ENCODE results near the gene SARS2.
A peak's percentile ranks its signal among the peaks of the same experiment; 100 is the strongest.
"Not testable (repeated sequence)": the region's sequence is repeated elsewhere in the genome, so short reads cannot be mapped to it uniquely, and the experiment has no call there.

Gene SARS2

GRCh38 chr19:38970664-38971532, 40.3 kb upstream of the SARS2 start:
- FAIRE-seq (no peak), DNase-seq (ENCODE audit: insufficient read length, low spot score) (no peak)
- TF ChIP-seq POLR2A (IDR thresholded peaks at IDR 0.05; ENCODE audit: low read depth, low read length) (no peak), PAX5 (IDR thresholded peaks at IDR 0.05; ENCODE audit: insufficient read depth, low read length, severe bottlenecking) (no peak), POU2F2 (IDR thresholded peaks at IDR 0.05; ENCODE audit: low read depth, low read length) (no peak), TAF1 (IDR thresholded peaks at IDR 0.05; ENCODE audit: low read depth, low read length) (no peak), POLR2AphosphoS5 (IDR thresholded peaks at IDR 0.05; ENCODE audit: low read depth, low read length) (no peak), SPI1 (IDR thresholded peaks at IDR 0.05; ENCODE audit: low read depth, low read length) (no peak)

- not testable (repeated sequence) for DNase-seq (ENCODE audit: insufficient read length, low spot score); FAIRE-seq
Measured at GRCh38 chr19:38966149-38966548, 35.6 kb upstream of the SARS2 start.

GRCh38 chr19:38964738-38965137, 34.2 kb upstream of the SARS2 start:
- DNase-seq (ENCODE audit: insufficient read length, low spot score) (no peak), FAIRE-seq (no peak)
- no peak for TF ChIP-seq POU2F2 (IDR thresholded peaks at IDR 0.05; ENCODE audit: low read depth, low read length)
- no peak for TF ChIP-seq TAF1 (IDR thresholded peaks at IDR 0.05; ENCODE audit: low read depth, low read length)
- TF ChIP-seq PAX5 (IDR thresholded peaks at IDR 0.05; ENCODE audit: insufficient read depth, low read length, severe bottlenecking) = no peak
- TF ChIP-seq POLR2AphosphoS5 (IDR thresholded peaks at IDR 0.05; ENCODE audit: low read depth, low read length) = no peak
- TF ChIP-seq SPI1 (IDR thresholded peaks at IDR 0.05; ENCODE audit: low read depth, low read length) = no peak
- TF ChIP-seq POLR2A (IDR thresholded peaks at IDR 0.05; ENCODE audit: low read depth, low read length) = no peak

GRCh38 chr19:38959618-38960017, 29.1 kb upstream of the SARS2 start:
- no peak for DNase-seq (ENCODE audit: insufficient read length, low spot score)
- no peak for FAIRE-seq
- TF ChIP-seq POU2F2 (IDR thresholded peaks at IDR 0.05; ENCODE audit: low read depth, low read length) = no peak
- no peak for TF ChIP-seq PAX5 (IDR thresholded peaks at IDR 0.05; ENCODE audit: insufficient read depth, low read length, severe bottlenecking)
- no peak for TF ChIP-seq POLR2AphosphoS5 (IDR thresholded peaks at IDR 0.05; ENCODE audit: low read depth, low read length)
- TF ChIP-seq SPI1 (IDR thresholded peaks at IDR 0.05; ENCODE audit: low read depth, low read length) = no peak
- TF ChIP-seq POLR2A (IDR thresholded peaks at IDR 0.05; ENCODE audit: low read depth, low read length) = no peak
- TF ChIP-seq TAF1 (IDR thresholded peaks at IDR 0.05; ENCODE audit: low read depth, low read length) = no peak

GRCh38 chr19:38958301-38958700, 27.7 kb upstream of the SARS2 start:
- FAIRE-seq (no peak), DNase-seq (ENCODE audit: insufficient read length, low spot score) (no peak)
- TF ChIP-seq POLR2A (IDR thresholded peaks at IDR 0.05; ENCODE audit: low read depth, low read length) (no peak), SPI1 (IDR thresholded peaks at IDR 0.05; ENCODE audit: low read depth, low read length) (no peak)

GRCh38 chr19:38956264-38956663, 25.7 kb upstream of the SARS2 start:
- DNase-seq (ENCODE audit: insufficient read length, low spot score) (no peak), FAIRE-seq (no peak)
- TF ChIP-seq SPI1 (IDR thresholded peaks at IDR 0.05; ENCODE audit: low read depth, low read length) (no peak), POLR2A (IDR thresholded peaks at IDR 0.05; ENCODE audit: low read depth, low read length) (no peak), POU2F2 (IDR thresholded peaks at IDR 0.05; ENCODE audit: low read depth, low read length) (no peak), PAX5 (IDR thresholded peaks at IDR 0.05; ENCODE audit: insufficient read depth, low read length, severe bottlenecking) (no peak), POLR2AphosphoS5 (IDR thresholded peaks at IDR 0.05; ENCODE audit: low read depth, low read length) (no peak), TAF1 (IDR thresholded peaks at IDR 0.05; ENCODE audit: low read depth, low read length) (no peak)

- DNase-seq (ENCODE audit: insufficient read length, low spot score) (no peak), FAIRE-seq (no peak)
- TF ChIP-seq PAX5 (IDR thresholded peaks at IDR 0.05; ENCODE audit: insufficient read depth, low read length, severe bottlenecking) (no peak), POLR2AphosphoS5 (IDR thresholded peaks at IDR 0.05; ENCODE audit: low read depth, low read length) (no peak), POU2F2 (IDR thresholded peaks at IDR 0.05; ENCODE audit: low read depth, low read length) (no peak), SPI1 (IDR thresholded peaks at IDR 0.05; ENCODE audit: low read depth, low read length) (no peak)
Measured at GRCh38 chr19:38953677-38954076, 23.1 kb upstream of the SARS2 start.

GRCh38 chr19:38952395-38953165, 22.0 kb upstream of the SARS2 start:
- peak; percentile 49 for DNase-seq (ENCODE audit: insufficient read length, low spot score)
- TF ChIP-seq POU2F2 (IDR thresholded peaks at IDR 0.05; ENCODE audit: low read depth, low read length) (no peak), POLR2A (IDR thresholded peaks at IDR 0.05; ENCODE audit: low read depth, low read length) (no peak), TAF1 (IDR thresholded peaks at IDR 0.05; ENCODE audit: low read depth, low read length) (no peak), PAX5 (IDR thresholded peaks at IDR 0.05; ENCODE audit: insufficient read depth, low read length, severe bottlenecking) (no peak), SPI1 (IDR thresholded peaks at IDR 0.05; ENCODE audit: low read depth, low read length) (no peak), POLR2AphosphoS5 (IDR thresholded peaks at IDR 0.05; ENCODE audit: low read depth, low read length) (no peak)
- FAIRE-seq = peak; percentile 40

GRCh38 chr19:38951187-38951586, 20.6 kb upstream of the SARS2 start:
- no peak for DNase-seq (ENCODE audit: insufficient read length, low spot score)
- FAIRE-seq = no peak

More at GRCh38 chr19:38951187-38951586, 20.6 kb upstream of the SARS2 start:
- TF ChIP-seq POLR2AphosphoS5 (IDR thresholded peaks at IDR 0.05; ENCODE audit: low read depth, low read length) (no peak), TAF1 (IDR thresholded peaks at IDR 0.05; ENCODE audit: low read depth, low read length) (no peak), POU2F2 (IDR thresholded peaks at IDR 0.05; ENCODE audit: low read depth, low read length) (no peak), POLR2A (IDR thresholded peaks at IDR 0.05; ENCODE audit: low read depth, low read length) (no peak), PAX5 (IDR thresholded peaks at IDR 0.05; ENCODE audit: insufficient read depth, low read length, severe bottlenecking) (no peak), SPI1 (IDR thresholded peaks at IDR 0.05; ENCODE audit: low read depth, low read length) (no peak)
